HepG2 (cell line): Measurements from ENCODE around the gene ODAPH. TPM values are rescaled to one million over a fixed set of nuclear protein-coding genes. Genes with fewer than 3 reads are reported as not detected.

ENCODE experiments used
- ATAC-seq: fragments of 200-7000 bp; cut with Tn5 transposase; 3 replicates; pipeline ENCODE4 v1.9.1; 2020; ENCODE audit warnings: mild to moderate bottlenecking, moderate library complexity
- Bru-seq: library from RNA; stranded (reverse); fragments of 400-500 nt; gene quantifications from one replicate; lab custom pipeline; 2021; lab: Mats Ljungman, UMichigan
- BruChase-seq, 2 experiments: library from RNA; stranded (reverse); fragments of 400-500 nt; gene quantifications; one replicate each; lab custom pipeline; 2021; lab: Mats Ljungman, UMichigan
- BruUV-seq: library from RNA; stranded (reverse); fragments of 400-500 nt; replicated peaks from 2 replicates; lab custom pipeline; 2021; lab: Mats Ljungman, UMichigan
- CTCF ChIA-PET: fragments of 300-600 bp; formaldehyde crosslinking; extraction: SDS; loops from one replicate; lab custom pipeline; 2021; ENCODE audit warnings: low total read pairs, inconsistent platforms, low intra/inter-chr PET ratio; lab: Yijun Ruan, JAX
- POLR2A ChIA-PET: fragments of 350-600 bp; sonication (Branson Sonifier 250); formaldehyde crosslinking; loops from one replicate; lab custom pipeline; 2020; ENCODE audit warnings: antibody characterized with exemption, inconsistent platforms; lab: Yijun Ruan, JAX
- DNase-seq: peaks from one replicate; pipeline ENCODE4 v3.0.0-alpha.2; 2015; ENCODE audit warnings: low spot score
- FAIRE-seq: peaks from 3 replicates; lab custom pipeline; 2011; peaks lifted over from hg19 to GRCh38; lab: Jason Lieb, UNC
- H2AFZ ChIP-seq: one replicate; pipeline ENCODE4 v1.6.1; 2011; ENCODE audit warnings: low read length, inconsistent platforms
- H3K27ac ChIP-seq: fragments of 300-600 bp; 3 replicates; pipeline ENCODE4 v1.8.0; 2011; ENCODE audit warnings: mixed run types, mild to moderate bottlenecking, mixed read lengths, low read length, inconsistent platforms; ENCODE audit not compliant: insufficient read depth; ENCODE audit errors: extremely low read length
- H3K27me3 ChIP-seq, 2 experiments: fragments of 200-600 bp in 1 of 2; 2 replicates in 1 of 2; 3 replicates in 1 of 2; pipeline versions ENCODE4 v1.6.0 to v1.8.0; 2011; ENCODE audit warnings: low read length in 2 of 2, mild to moderate bottlenecking in 2 of 2, moderate library complexity in 2 of 2, inconsistent platforms in 1 of 2; ENCODE audit not compliant: insufficient read depth in 2 of 2, control insufficient read depth in 1 of 2
- H3K36me3 ChIP-seq, 2 experiments: fragments of 200-600 bp in 1 of 2; replicated peaks in 1 of 2; 2 replicates in 1 of 2; 3 replicates in 1 of 2; pipeline versions ENCODE4 v1.5.1 to v1.8.0; 2011; ENCODE audit warnings: low read length in 2 of 2, inconsistent platforms in 1 of 2; ENCODE audit not compliant: insufficient read depth in 2 of 2, control insufficient read depth in 1 of 2
- H3K4me1 ChIP-seq: 2 replicates; pipeline ENCODE4 v1.5.1; 2012; ENCODE audit warnings: low read length, inconsistent platforms; ENCODE audit not compliant: insufficient read depth
- H3K4me2 ChIP-seq: 2 replicates; pipeline ENCODE4 v1.6.0; 2011; ENCODE audit warnings: low read depth, low read length, inconsistent platforms
- H3K4me3 ChIP-seq, 3 experiments: fragments of 200-600 bp in 1 of 3; sonication (generic), shearing (Covaris generic) in 1 of 3; replicated peaks in 1 of 3; 2 replicates each; pipeline ENCODE4 v1.5.1; 2011 to 2016; ENCODE audit warnings: low read length in 3 of 3, inconsistent platforms in 2 of 3, low read depth in 2 of 3, mild to moderate bottlenecking in 2 of 3, control low read depth in 1 of 3, mixed read lengths in 1 of 3; ENCODE audit not compliant: insufficient read depth in 1 of 3
- H3K79me2 ChIP-seq: one replicate; pipeline ENCODE4 v1.6.1; 2011; ENCODE audit warnings: low read length, inconsistent platforms; ENCODE audit not compliant: insufficient read depth
- H3K9ac ChIP-seq: 2 replicates; pipeline ENCODE4 v1.6.0; 2011; ENCODE audit warnings: mild to moderate bottlenecking, low read depth, low read length, inconsistent platforms; ENCODE audit not compliant: insufficient read depth
- H3K9me3 ChIP-seq: 2 replicates; pipeline ENCODE4 v1.5.1; 2012; ENCODE audit warnings: mild to moderate bottlenecking, low read length
- H4K20me1 ChIP-seq: 2 replicates; pipeline ENCODE4 v1.6.0; 2011; ENCODE audit warnings: inconsistent platforms, mild to moderate bottlenecking, low read length, moderate library complexity; ENCODE audit not compliant: insufficient read depth
- BRF2 ChIP-seq: sonication (generic); formaldehyde crosslinking; IDR thresholded peaks from 2 replicates; pipeline ENCODE4 v1.8.1; 2022; ENCODE audit warnings: mild to moderate bottlenecking, missing genetic modification reagents
- FOSL2 ChIP-seq: sonication (generic); formaldehyde crosslinking; IDR thresholded peaks from 2 replicates; pipeline ENCODE4 v1.4.0; 2020; ENCODE audit warnings: missing genetic modification reagents
- HMGXB4 ChIP-seq, 2 experiments: sonication (generic) in 1 of 2; formaldehyde crosslinking in 1 of 2; IDR thresholded peaks; 2 replicates each; pipeline versions ENCODE4 v1.4.0 to v1.6.1; 2018 to 2020; ENCODE audit warnings: missing genetic modification reagents in 2 of 2, borderline replicate concordance in 1 of 2, low read depth in 1 of 2, mild to moderate bottlenecking in 1 of 2, missing biosample characterization in 1 of 2
- JUN ChIP-seq: sonication (generic); formaldehyde crosslinking; IDR thresholded peaks from 2 replicates; pipeline ENCODE4 v1.4.0; 2020; ENCODE audit warnings: mild to moderate bottlenecking, missing genetic modification reagents
- PRDM10 ChIP-seq: sonication (generic); formaldehyde crosslinking; IDR thresholded peaks from 2 replicates; pipeline ENCODE4 v1.4.0; 2020; ENCODE audit warnings: low read depth, missing genetic modification reagents
- RCOR2 ChIP-seq: IDR thresholded peaks from 2 replicates; pipeline ENCODE4 v1.6.1; 2016; ENCODE audit warnings: missing biosample characterization, missing genetic modification reagents
- whole genome bisulfite sequencing: methylation state at CpG from one replicate; pipeline ENCODE4 v1.1.6; 2017; ENCODE audit warnings: low lambda C conversion rate; 5-methylcytosine and 5-hydroxymethylcytosine counted together
- in situ Hi-C: cut with HindIII; loops from 2 replicates; pipeline ENCODE4 v1.10.0; 2017; ENCODE audit warnings: low pct_unique_long_range_greater_than_20kb; ENCODE audit not compliant: extremely low pct_ligation_motif_present
- intact Hi-C: fragments of 100-400 bp; cut with micrococcal nuclease; formaldehyde crosslinking; loops from one replicate; pipeline ENCODE4 v1.10.0; 2022; ENCODE audit not compliant: unreplicated experiment
- long read RNA-seq, 2 experiments: library from RNA in 1 of 2; library from polyadenylated mRNA in 1 of 2; stranded (forward) in 1 of 2; unstranded in 1 of 2; transcript quantifications; one replicate each; pipeline ENCODE4 v2.0.0, GENCODE V29; 2019 to 2022
- polyA minus RNA-seq, 3 experiments: library from RNA; depleted of rRNA, polyadenylated mRNA; stranded (reverse); fragments of >200 nt; gene quantifications; 2 replicates each; pipeline ENCODE4 v1.2.3, GENCODE V29; 2011; ENCODE audit warnings: low replicate concordance in 1 of 3
- polyA plus RNA-seq, 8 experiments: library from polyadenylated mRNA; depleted of rRNA in 3 of 8; stranded (reverse) in 7 of 8; unstranded in 1 of 8; fragments of >200 nt; fragmentation: Illumina TruSeq in 4 of 8; extraction: Trizol in 4 of 8; gene quantifications; 2 replicates each; pipeline versions ENCODE4 v1.2.1 to v1.2.3, GENCODE V29; 2011 to 2016; ENCODE audit warnings: low read depth in 4 of 8, missing spikeins in 1 of 8, mixed read lengths in 1 of 8; ENCODE audit not compliant: insufficient read depth in 1 of 8
- total RNA-seq, 5 experiments: library from RNA; depleted of rRNA; stranded (reverse); fragments of >200 nt; fragmentation: Illumina TruSeq; extraction: Trizol; gene quantifications; 2 replicates each; pipeline ENCODE4 v1.2.3, GENCODE V29; 2016; ENCODE audit warnings: low read depth in 1 of 5
- TF ChIP-seq, protein P1 (sequence below): sonication (generic); formaldehyde crosslinking; IDR thresholded peaks from 2 replicates; pipeline ENCODE4 v1.4.0; 2020; ENCODE audit warnings: mild to moderate bottlenecking, missing genetic modification reagents

The ODAPH gene, protein sequence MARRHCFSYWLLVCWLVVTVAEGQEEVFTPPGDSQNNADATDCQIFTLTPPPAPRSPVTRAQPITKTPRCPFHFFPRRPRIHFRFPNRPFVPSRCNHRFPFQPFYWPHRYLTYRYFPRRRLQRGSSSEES
- total RNA-seq (2016; rRNA removed; fragmentation: Illumina TruSeq; extraction: Trizol) (not detected in 2 replicates), polyA plus RNA-seq (2011; rRNA removed) (0.50 TPM in 1 of 2 replicates, not detected in the other), polyA minus RNA-seq (2011; rRNA and poly(A)+ RNA removed; ENCODE audit: low replicate concordance) (not detected in 2 replicates), Bru-seq, nascent RNA (percentile 16 among the genes with signal in this experiment), BruChase-seq, experiment 1, labeled RNA remaining after a 6-hour chase (percentile 39 among the genes with signal in this experiment), BruChase-seq, experiment 2, labeled RNA remaining after a 2-hour chase (percentile 34 among the genes with signal in this experiment)
- not detected in 2 replicates for total RNA-seq (2016; cell fraction: cytosol; rRNA removed; fragmentation: Illumina TruSeq; extraction: Trizol; ENCODE audit: low read depth)
- not detected in 2 replicates for total RNA-seq (2016; cell fraction: insoluble cytoplasmic fraction; rRNA removed; fragmentation: Illumina TruSeq; extraction: Trizol)
- not detected in 2 replicates for total RNA-seq (2016; cell fraction: membrane; rRNA removed; fragmentation: Illumina TruSeq; extraction: Trizol)
- total RNA-seq (2016; cell fraction: nucleus; rRNA removed; fragmentation: Illumina TruSeq; extraction: Trizol): not detected in 2 replicates
- not detected in 2 replicates for polyA plus RNA-seq (2011; cell fraction: cytosol; rRNA removed)
- polyA plus RNA-seq (2011; cell fraction: nucleus; rRNA removed): not detected in 2 replicates
- polyA plus RNA-seq (2012): 0.20 TPM in 1 of 2 replicates, not detected in the other
- not detected in 2 replicates for polyA plus RNA-seq (2016; cell fraction: cytosol; fragmentation: Illumina TruSeq; extraction: Trizol; ENCODE audit: low read depth)
- not detected in 2 replicates for polyA plus RNA-seq (2016; cell fraction: insoluble cytoplasmic fraction; fragmentation: Illumina TruSeq; extraction: Trizol; ENCODE audit: low read depth)
- polyA plus RNA-seq (2016; cell fraction: membrane; fragmentation: Illumina TruSeq; extraction: Trizol; ENCODE audit: low read depth): not detected in 2 replicates
- not detected in 2 replicates for polyA plus RNA-seq (2016; cell fraction: nucleus; fragmentation: Illumina TruSeq; extraction: Trizol; ENCODE audit: insufficient read depth, low read depth)
- polyA minus RNA-seq (2011; cell fraction: cytosol; rRNA and poly(A)+ RNA removed): not detected in 2 replicates
- polyA minus RNA-seq (2011; cell fraction: nucleus; rRNA and poly(A)+ RNA removed): not detected in 2 replicates
- long read RNA-seq, experiment 1: 0 reads
- long read RNA-seq, experiment 2: 0 reads

GRCh38 chr4:75555294-75556164 is at the start of gene ODAPH:
ODAPH (plus strand) TSS chr4:75556066; CDS start chr4:75556083, 17 bp downstream.
- in situ Hi-C loops: no loop called here
- H3K27ac ChIP-seq: no peak within 1 kb of the TSS
- intact Hi-C loops: no loop called here
- peaks cover 7% of the 10 kb centered on the region; the same call in 1 of the 2 replicates for H3K4me1 ChIP-seq
- WGBS: 6% methylated on average over 9 of the region's 9 CpGs
- ATAC-seq (peak; percentile 93), DNase-seq (no peak), FAIRE-seq (no peak)
- peak within 1 kb of the TSS; percentile 62 for H3K4me2 ChIP-seq
- peaks cover 0 to 8% of the 10 kb centered on the region in 2 experiments; a peak in 1 of 5 replicates for H3K27me3 ChIP-seq
- no peak within 1 kb of the TSS for H3K9ac ChIP-seq
- POLR2A ChIA-PET: no interaction called here
- no TSS peak for BruUV-seq
- H3K79me2 ChIP-seq: no peaks in the 10 kb centered on the region
- peak within 1 kb of the TSS in 1 of 3 experiments; percentile 38; a peak in 4 of 6 replicates for H3K4me3 ChIP-seq
- no peaks in the 10 kb centered on the region for H4K20me1 ChIP-seq
- CTCF ChIA-PET: no interaction called here
- peak within 1 kb of the TSS; percentile 36 for H2AFZ ChIP-seq
- no peaks in the 10 kb centered on the region for H3K36me3 ChIP-seq
- no peaks in the 10 kb centered on the region for H3K9me3 ChIP-seq
- TF ChIP-seq FOSL2 (peak; percentile 77), HMGXB4 (CRISPR knock-in tag; IDR thresholded peaks at IDR 0.05; ENCODE audit: borderline replicate concordance in 1 of 2, low read depth in 1 of 2) (peak in 1 of 2 experiments; percentile 41; a peak in 1 of 4 replicates), RCOR2 (no peak), JUN (CRISPR knock-in tag) (0 out of 2 replicates have a peak, but pooled peaks have one; percentile 32), BRF2 (CRISPR knock-in tag) (no peak), PRDM10 (CRISPR knock-in tag) (no peak)
- TF ChIP-seq, protein P1, sequence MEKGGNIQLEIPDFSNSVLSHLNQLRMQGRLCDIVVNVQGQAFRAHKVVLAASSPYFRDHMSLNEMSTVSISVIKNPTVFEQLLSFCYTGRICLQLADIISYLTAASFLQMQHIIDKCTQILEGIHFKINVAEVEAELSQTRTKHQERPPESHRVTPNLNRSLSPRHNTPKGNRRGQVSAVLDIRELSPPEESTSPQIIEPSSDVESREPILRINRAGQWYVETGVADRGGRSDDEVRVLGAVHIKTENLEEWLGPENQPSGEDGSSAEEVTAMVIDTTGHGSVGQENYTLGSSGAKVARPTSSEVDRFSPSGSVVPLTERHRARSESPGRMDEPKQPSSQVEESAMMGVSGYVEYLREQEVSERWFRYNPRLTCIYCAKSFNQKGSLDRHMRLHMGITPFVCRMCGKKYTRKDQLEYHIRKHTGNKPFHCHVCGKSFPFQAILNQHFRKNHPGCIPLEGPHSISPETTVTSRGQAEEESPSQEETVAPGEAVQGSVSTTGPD (CRISPR knock-in tag): no peak
